Activated naive CD8-positive, alpha-beta T cell treated with anti-CD3 and anti-CD28 coated beads for 36 hours (primary cell): Measurements from ENCODE around the gene NUDT2. TPM values are rescaled to one million over a fixed set of nuclear protein-coding genes. Genes with fewer than 3 reads are reported as not detected.

Source experiments
- DNase-seq: peaks from one replicate; pipeline ENCODE4 v3.0.0; 2021
- H3K27ac Mint-ChIP-seq: one replicate; pipeline ENCODE4 v1.8.0; 2022; ENCODE audit warnings: mild to moderate bottlenecking, moderate library complexity, mixed read lengths
- H3K27me3 Mint-ChIP-seq: one replicate; pipeline ENCODE4 v1.8.0; 2022; ENCODE audit warnings: mild to moderate bottlenecking, mixed read lengths
- H3K36me3 Mint-ChIP-seq: one replicate; pipeline ENCODE4 v1.8.0; 2021; ENCODE audit warnings: mild to moderate bottlenecking, mixed read lengths
- H3K4me1 Mint-ChIP-seq: one replicate; pipeline ENCODE4 v1.8.0; 2021; ENCODE audit warnings: mixed read lengths
- H3K4me3 Mint-ChIP-seq: one replicate; pipeline ENCODE4 v1.8.0; 2022; ENCODE audit warnings: mild to moderate bottlenecking, moderate library complexity, mixed read lengths
- H3K9me3 Mint-ChIP-seq: one replicate; pipeline ENCODE4 v1.8.0; 2022; ENCODE audit warnings: mixed read lengths
- total RNA-seq, 2 experiments: library from RNA; stranded (reverse); gene quantifications; one replicate each; pipeline ENCODE4 v1.2.3, GENCODE V29; 2021

The NUDT2 gene
- total RNA-seq, 2 experiments from 2014 or later: 28.0 to 32.7 TPM

DNA sequence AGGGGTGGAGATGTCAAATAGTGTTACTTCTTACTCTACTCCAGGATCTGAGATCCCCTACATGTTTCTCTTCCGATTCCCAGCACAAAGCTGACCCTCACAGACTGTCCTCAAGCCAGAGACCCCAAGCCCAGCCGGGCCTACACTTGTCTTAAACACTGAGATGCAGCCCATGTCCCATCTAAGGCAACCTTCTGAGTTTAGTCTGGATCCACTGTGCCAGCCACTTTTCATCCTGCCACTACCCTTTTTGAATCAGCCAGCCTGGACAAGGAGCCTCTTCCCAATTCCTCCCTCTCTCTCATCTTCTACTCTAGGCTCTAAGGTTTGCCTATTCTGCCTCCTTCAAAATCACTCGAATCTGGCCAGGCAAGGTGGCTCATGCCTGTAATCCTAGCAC lies 53.5 kb downstream of the NUDT2 start:
- peaks cover 2% of the 10 kb centered on the region for H3K36me3 Mint-ChIP-seq
- H3K27ac Mint-ChIP-seq: no peak overlapping the region
- no peaks in the 10 kb centered on the region for H3K9me3 Mint-ChIP-seq
- H3K27me3 Mint-ChIP-seq: no peaks in the 10 kb centered on the region
- H3K4me3 Mint-ChIP-seq: no peak overlapping the region
- H3K4me1 Mint-ChIP-seq: peaks cover 18% of the 10 kb centered on the region
- DNase-seq: no peak

- DNase-seq: no peak
- Mint-ChIP-seq H3K4me1 (peaks cover 18% of the 10 kb centered on the region), H3K9me3 (no peaks in the 10 kb centered on the region), H3K27me3 (no peaks in the 10 kb centered on the region), H3K4me3 (no peak overlapping the region), H3K36me3 (peaks cover 2% of the 10 kb centered on the region), H3K27ac (no peak overlapping the region)
Measured at GRCh38 chr9:34383904-34384303, 54.5 kb downstream of the NUDT2 start.

DNA sequence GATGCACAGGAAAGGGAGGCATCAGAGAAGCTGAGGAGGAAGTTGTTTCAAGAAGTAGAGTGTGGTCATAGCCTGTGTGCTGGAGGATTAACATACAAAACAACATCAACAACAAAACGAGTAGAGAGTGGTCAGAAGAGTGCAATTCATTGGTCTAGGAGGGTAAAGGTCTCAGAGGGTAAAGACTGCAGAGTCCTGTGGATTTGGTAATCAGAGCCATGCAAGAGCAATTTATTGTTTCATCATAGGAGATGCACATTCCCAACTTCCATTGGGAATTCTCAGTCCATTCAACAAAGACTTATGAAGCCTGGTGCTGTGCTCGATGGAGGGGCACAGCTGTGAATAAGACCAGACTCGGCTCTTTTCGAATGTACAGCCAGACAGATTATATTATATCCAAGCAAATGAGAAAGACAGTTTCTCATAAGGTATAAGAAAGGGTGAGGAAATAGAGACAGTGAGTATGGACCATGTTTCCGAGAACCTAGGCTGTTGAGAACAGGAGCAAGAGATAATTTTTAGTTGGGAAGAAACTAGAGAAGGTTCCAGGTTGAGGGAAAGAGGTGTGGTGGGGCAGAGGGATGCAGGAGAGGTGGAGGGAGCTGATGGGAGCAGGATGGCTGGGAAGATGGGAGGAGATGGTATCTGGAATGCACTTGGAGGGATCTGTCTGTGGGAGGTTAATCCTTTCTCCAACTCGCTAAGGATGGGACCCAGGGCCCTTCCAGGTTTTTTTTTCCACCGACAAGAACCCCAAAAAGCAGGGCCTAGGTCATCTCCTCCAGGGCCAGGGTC lies 55.2 kb downstream of the NUDT2 start:
- no peak overlapping the region for H3K27ac Mint-ChIP-seq
- DNase-seq: no peak
- peaks cover 2% of the 10 kb centered on the region for H3K36me3 Mint-ChIP-seq
- H3K4me1 Mint-ChIP-seq: peaks cover 14% of the 10 kb centered on the region
- H3K9me3 Mint-ChIP-seq: no peaks in the 10 kb centered on the region
- no peaks in the 10 kb centered on the region for H3K27me3 Mint-ChIP-seq
- no peak overlapping the region for H3K4me3 Mint-ChIP-seq

- no peak overlapping the region for H3K4me3 Mint-ChIP-seq
- H3K27me3 Mint-ChIP-seq: no peaks in the 10 kb centered on the region
- no peaks in the 10 kb centered on the region for H3K9me3 Mint-ChIP-seq
- H3K36me3 Mint-ChIP-seq: peaks cover 2% of the 10 kb centered on the region
- no peak overlapping the region for H3K27ac Mint-ChIP-seq
- peaks cover 5% of the 10 kb centered on the region for H3K4me1 Mint-ChIP-seq
- no peak for DNase-seq
Measured at GRCh38 chr9:34385561-34386230, 56.3 kb downstream of the NUDT2 start.

- H3K4me1 Mint-ChIP-seq: no peaks in the 10 kb centered on the region
- H3K27me3 Mint-ChIP-seq: peaks cover 7% of the 10 kb centered on the region
- H3K27ac Mint-ChIP-seq: no peak overlapping the region
- H3K36me3 Mint-ChIP-seq: no peaks in the 10 kb centered on the region
- DNase-seq: no peak
- H3K4me3 Mint-ChIP-seq: no peak overlapping the region
- no peaks in the 10 kb centered on the region for H3K9me3 Mint-ChIP-seq
Measured at GRCh38 chr9:34386656-34387055, 57.3 kb downstream of the NUDT2 start.

DNA sequence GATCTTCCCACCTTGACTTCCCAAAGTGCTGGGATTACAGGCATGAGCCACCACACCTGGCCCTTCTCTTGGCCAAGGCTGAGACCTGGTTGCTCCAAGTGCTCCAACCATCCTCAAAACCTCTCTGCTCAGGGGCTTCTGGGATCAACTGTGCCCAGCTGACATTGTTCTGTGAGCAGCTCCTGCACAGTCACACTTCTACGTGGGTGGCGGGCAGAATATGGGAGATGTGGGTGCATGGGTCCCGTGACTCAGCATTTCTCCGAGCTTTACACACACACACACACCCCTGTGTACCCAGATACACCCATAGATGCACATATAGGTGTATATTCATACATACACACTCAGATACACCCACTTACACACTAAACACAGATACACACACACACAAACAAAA lies 57.9 kb downstream of the NUDT2 start:
- Mint-ChIP-seq H3K9me3 (no peaks in the 10 kb centered on the region), H3K36me3 (no peaks in the 10 kb centered on the region), H3K4me3 (no peak overlapping the region), H3K27ac (no peak overlapping the region), H3K4me1 (no peaks in the 10 kb centered on the region), H3K27me3 (peaks cover 7% of the 10 kb centered on the region)
- DNase-seq: no peak

DNA sequence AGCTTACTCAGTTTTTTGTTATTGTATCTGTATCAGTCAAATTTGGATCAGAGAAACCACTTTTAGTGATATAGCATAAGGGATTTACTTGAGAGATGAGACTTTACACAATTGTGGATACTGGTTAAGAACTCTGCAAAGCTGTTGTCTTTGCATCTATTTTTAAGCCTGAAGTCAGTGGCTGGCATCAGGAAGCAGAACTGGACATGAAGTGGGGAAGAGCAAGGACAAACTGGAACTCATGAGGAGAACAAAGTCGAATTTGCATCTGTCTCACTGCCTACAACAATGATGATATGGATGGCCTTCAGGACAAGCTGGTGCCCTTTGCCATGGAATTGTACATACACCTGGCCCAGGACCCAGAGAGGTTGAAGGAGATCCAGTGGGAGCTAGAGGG lies 63.1 kb downstream of the NUDT2 start:
- Mint-ChIP-seq H3K4me1 (no peaks in the 10 kb centered on the region), H3K27ac (no peak overlapping the region), H3K9me3 (no peaks in the 10 kb centered on the region), H3K36me3 (no peaks in the 10 kb centered on the region), H3K4me3 (no peak overlapping the region), H3K27me3 (peaks cover 7% of the 10 kb centered on the region)
- DNase-seq: no peak

Other genes starting within 250 kb of the NUDT2 start
- gene DCAF12, start 202.9 kb upstream of the NUDT2 start, total RNA-seq: 10 to 100 TPM; 40.2 to 43.3 TPM
- gene UBAP1, start 150.5 kb upstream of the NUDT2 start, total RNA-seq: 10 to 100 TPM; 36.8 to 37.1 TPM
- gene KIF24, start 301 bp upstream of the NUDT2 start, total RNA-seq: 1 to 10 TPM; 6.2 to 6.5 TPM
- 1 to 10 TPM; 3.6 to 4.4 TPM for gene MYORG, start 47.3 kb downstream of the NUDT2 start, total RNA-seq
- 1 to 10 TPM; 7.5 to 8.2 TPM for gene FAM219A, start 129.0 kb downstream of the NUDT2 start, total RNA-seq
- not detected for gene DNAI1, start 129.2 kb downstream of the NUDT2 start, total RNA-seq
- gene ENHO, start 193.4 kb downstream of the NUDT2 start, total RNA-seq: under 1 TPM in 1 of 2 experiments, not detected in 1; 0.27 TPM